ENCODE measurements around the gene HSD17B3.

DNA sequence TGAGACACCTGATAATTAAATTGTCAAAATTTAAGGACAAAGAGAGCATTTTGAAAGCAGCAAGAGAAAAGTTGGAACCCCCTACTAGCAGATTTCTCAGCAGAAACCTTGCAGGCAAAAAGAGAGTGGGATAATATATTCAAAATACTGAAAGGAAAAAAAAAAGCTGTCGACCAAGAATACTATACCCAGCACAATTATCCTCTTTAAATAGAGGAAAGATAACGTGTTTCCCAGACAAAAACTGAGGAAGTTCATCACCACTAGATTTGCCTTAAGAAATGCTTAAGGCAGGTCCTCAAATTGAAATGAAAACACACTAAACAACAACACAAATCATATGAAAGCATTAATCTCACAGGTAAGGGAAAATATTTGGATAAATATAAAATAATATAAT, 27.0 kb downstream of the HSD17B3 start:
- TF ChIP-seq, protein P1, sequence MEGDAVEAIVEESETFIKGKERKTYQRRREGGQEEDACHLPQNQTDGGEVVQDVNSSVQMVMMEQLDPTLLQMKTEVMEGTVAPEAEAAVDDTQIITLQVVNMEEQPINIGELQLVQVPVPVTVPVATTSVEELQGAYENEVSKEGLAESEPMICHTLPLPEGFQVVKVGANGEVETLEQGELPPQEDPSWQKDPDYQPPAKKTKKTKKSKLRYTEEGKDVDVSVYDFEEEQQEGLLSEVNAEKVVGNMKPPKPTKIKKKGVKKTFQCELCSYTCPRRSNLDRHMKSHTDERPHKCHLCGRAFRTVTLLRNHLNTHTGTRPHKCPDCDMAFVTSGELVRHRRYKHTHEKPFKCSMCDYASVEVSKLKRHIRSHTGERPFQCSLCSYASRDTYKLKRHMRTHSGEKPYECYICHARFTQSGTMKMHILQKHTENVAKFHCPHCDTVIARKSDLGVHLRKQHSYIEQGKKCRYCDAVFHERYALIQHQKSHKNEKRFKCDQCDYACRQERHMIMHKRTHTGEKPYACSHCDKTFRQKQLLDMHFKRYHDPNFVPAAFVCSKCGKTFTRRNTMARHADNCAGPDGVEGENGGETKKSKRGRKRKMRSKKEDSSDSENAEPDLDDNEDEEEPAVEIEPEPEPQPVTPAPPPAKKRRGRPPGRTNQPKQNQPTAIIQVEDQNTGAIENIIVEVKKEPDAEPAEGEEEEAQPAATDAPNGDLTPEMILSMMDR (IDR thresholded peaks at IDR 0.05) = no peak
- TF ChIP-seq POLR2AphosphoS5 (IDR thresholded peaks at IDR 0.05; ENCODE audit: insufficient read depth in 1 of 2, low read depth in 1 of 2) = no peak
- TF ChIP-seq POLR2A (IDR thresholded peaks at IDR 0.05) = no peak

All from vagina (tissue), 2 donors.